SK-N-SH (cell line): ENCODE measurements around the gene POLN. TPM values are rescaled to one million over a fixed set of nuclear protein-coding genes. Genes with fewer than 3 reads are reported as not detected.

Source experiments
- CTCF ChIA-PET: fragments of 300-600, 350-600 bp; formaldehyde crosslinking; extraction: SDS; loops from one replicate; lab custom pipeline; 2021; lab: Yijun Ruan, JAX
- POLR2A ChIA-PET: fragments of 350-600 bp; sonication (Branson Sonifier 250); formaldehyde crosslinking; extraction: SDS; loops from one replicate; lab custom pipeline; 2020; ENCODE audit warnings: antibody characterized with exemption, inconsistent platforms; lab: Yijun Ruan, JAX
- DNase-seq: peaks from one replicate; pipeline ENCODE4 v3.0.0; 2012
- H2AFZ ChIP-seq: fragments of 200-600 bp; sonication (generic); 2 replicates; pipeline ENCODE4 v1.8.1; 2016; ENCODE audit warnings: antibody characterized with exemption, mild to moderate bottlenecking, low read depth
- H3F3A ChIP-seq: fragments of 200-600 bp; sonication (generic); replicated peaks from 2 replicates; pipeline ENCODE3; 2016; ENCODE audit warnings: antibody characterized with exemption, mild to moderate bottlenecking; ENCODE audit not compliant: insufficient read depth
- H3K27ac ChIP-seq, 2 experiments: fragments of 200-500 bp in 1 of 2; fragments of 200-600 bp in 1 of 2; sonication (Bioruptor generic) in 1 of 2; sonication (generic), shearing (Covaris generic) in 1 of 2; 2 replicates each; pipeline versions ENCODE4 v1.5.1 to v1.6.1; 2014 to 2016; ENCODE audit warnings: low read depth in 2 of 2, inconsistent platforms in 1 of 2, low read length in 1 of 2, mild to moderate bottlenecking in 1 of 2, mixed read lengths in 1 of 2
- H3K27me3 ChIP-seq: fragments of 200-600 bp; sonication (generic), shearing (Covaris generic); 2 replicates; pipeline ENCODE4 v1.6.1; 2016; ENCODE audit warnings: mixed run types; ENCODE audit not compliant: insufficient read depth
- H3K36me3 ChIP-seq, 2 experiments: fragments of 200-500 bp in 1 of 2; fragments of 200-600 bp in 1 of 2; sonication (Bioruptor generic) in 1 of 2; sonication (generic) in 1 of 2; replicated peaks in 1 of 2; 2 replicates each; pipeline versions ENCODE3 to v1.5.1; 2014 to 2016; ENCODE audit warnings: low read length in 1 of 2, mild to moderate bottlenecking in 1 of 2; ENCODE audit not compliant: insufficient read depth in 2 of 2, control insufficient read depth in 1 of 2
- H3K4me1 ChIP-seq, 2 experiments: fragments of 200-500 bp in 1 of 2; fragments of 200-600 bp in 1 of 2; sonication (Bioruptor generic) in 1 of 2; sonication (generic), shearing (Covaris generic) in 1 of 2; 2 replicates each; pipeline versions ENCODE4 v1.5.1 to v1.6.1; 2014 to 2016; ENCODE audit warnings: low read depth in 1 of 2, low read length in 1 of 2, mixed run types in 1 of 2; ENCODE audit not compliant: insufficient read depth in 2 of 2, control insufficient read depth in 1 of 2
- H3K4me2 ChIP-seq: fragments of 200-600 bp; sonication (generic), shearing (Covaris generic); 2 replicates; pipeline ENCODE4 v1.6.1; 2017; ENCODE audit warnings: mixed run types
- H3K4me3 ChIP-seq, 2 experiments: fragments of 200-500 bp in 1 of 2; fragments of 200-600 bp in 1 of 2; sonication (Bioruptor generic) in 1 of 2; sonication (generic), shearing (Covaris generic) in 1 of 2; 2 replicates each; pipeline versions ENCODE4 v1.5.1 to v1.8.1; 2014 to 2016; ENCODE audit warnings: low read depth in 2 of 2, inconsistent platforms in 1 of 2, low read length in 1 of 2, mild to moderate bottlenecking in 1 of 2, mixed read lengths in 1 of 2, moderate library complexity in 1 of 2
- H3K79me2 ChIP-seq: fragments of 200-600 bp; sonication (generic); 2 replicates; pipeline ENCODE4 v1.8.1; 2017; ENCODE audit warnings: mild to moderate bottlenecking; ENCODE audit not compliant: insufficient read depth
- H3K9ac ChIP-seq: fragments of 200-600 bp; sonication (generic); 2 replicates; pipeline ENCODE4 v1.6.1; 2017; ENCODE audit warnings: mixed run types
- H3K9me2 ChIP-seq: fragments of 200-600 bp; sonication (generic); 2 replicates; pipeline ENCODE4 v1.6.1; 2017; ENCODE audit warnings: mixed run types
- H3K9me3 ChIP-seq: fragments of 200-600 bp; sonication (generic); 2 replicates; pipeline ENCODE4 v1.6.1; 2017; ENCODE audit warnings: mixed run types, mild to moderate bottlenecking, moderate library complexity
- H4K20me1 ChIP-seq: fragments of 200-600 bp; sonication (generic); 2 replicates; pipeline ENCODE4 v1.6.1; 2017; ENCODE audit warnings: mild to moderate bottlenecking, mixed run types; ENCODE audit not compliant: insufficient read depth
- FOXJ3 ChIP-seq: sonication (generic); formaldehyde crosslinking; IDR thresholded peaks from 2 replicates; pipeline ENCODE4 v1.5.1; 2020; ENCODE audit warnings: mild to moderate bottlenecking, missing genetic modification reagents
- GABPA ChIP-seq: IDR thresholded peaks from 2 replicates; pipeline ENCODE4 v1.4.0; 2012; ENCODE audit warnings: low read depth, mild to moderate bottlenecking
- GATA2 ChIP-seq: sonication (generic); formaldehyde crosslinking; IDR thresholded peaks from 2 replicates; pipeline ENCODE4 v1.5.0; 2020; ENCODE audit warnings: mild to moderate bottlenecking, missing genetic modification reagents
- MAX ChIP-seq: IDR thresholded peaks from 2 replicates; pipeline ENCODE4 v1.4.0; 2012; ENCODE audit warnings: low read depth
- MEF2A ChIP-seq: IDR thresholded peaks from 2 replicates; pipeline ENCODE4 v1.4.0; 2012; ENCODE audit warnings: low read depth, borderline replicate concordance
- NFIC ChIP-seq: IDR thresholded peaks from 2 replicates; pipeline ENCODE4 v1.4.0; 2012; ENCODE audit warnings: borderline replicate concordance
- NRF1 ChIP-seq: IDR thresholded peaks from 2 replicates; pipeline ENCODE4 v1.6.1; 2012; ENCODE audit warnings: low read depth, mild to moderate bottlenecking, low read length
- POLR2AphosphoS5 ChIP-seq: IDR thresholded peaks from 2 replicates; pipeline ENCODE4 v1.6.1; 2012; ENCODE audit warnings: low read depth, low read length
- RCOR1 ChIP-seq: fragments of 150-350 bp; IDR thresholded peaks from 2 replicates; pipeline ENCODE4 v1.6.1; 2017; ENCODE audit warnings: antibody characterized with exemption, low read length
- SIN3A ChIP-seq: IDR thresholded peaks from 2 replicates; pipeline ENCODE4 v1.6.1; 2012; ENCODE audit warnings: low read depth, mild to moderate bottlenecking, low read length, moderate library complexity, borderline replicate concordance
- SMC3 ChIP-seq: IDR thresholded peaks from 2 replicates; pipeline ENCODE4 v1.6.1; 2012; ENCODE audit warnings: low read depth, low read length, improper control_type of control experiment
- USF1 ChIP-seq: IDR thresholded peaks from 2 replicates; pipeline ENCODE4 v1.4.0; 2012; ENCODE audit warnings: low read depth, borderline replicate concordance
- USF2 ChIP-seq: fragments of 150-350 bp; IDR thresholded peaks from 2 replicates; pipeline ENCODE4 v1.6.1; 2017; ENCODE audit warnings: antibody characterized with exemption, low read length, low read depth, borderline replicate concordance
- YY1 ChIP-seq: IDR thresholded peaks from 2 replicates; pipeline ENCODE4 v1.4.0; 2012; ENCODE audit warnings: low read depth, mild to moderate bottlenecking
- WGBS: methylation state at CpG from one replicate; pipeline ENCODE4 v1.1.6; 2017; ENCODE audit warnings: low lambda C conversion rate; 5-methylcytosine and 5-hydroxymethylcytosine counted together
- polyA plus RNA-seq, 3 experiments: library from polyadenylated mRNA; depleted of rRNA; stranded (reverse); fragments of >200 nt; gene quantifications; 2 replicates each; pipeline ENCODE4 v1.2.3, GENCODE V29; 2012
- TF ChIP-seq, protein P1 (sequence below): IDR thresholded peaks from 2 replicates; pipeline ENCODE4 v1.6.1; 2012; ENCODE audit warnings: mild to moderate bottlenecking, low read depth, low read length, moderate library complexity
- TF ChIP-seq, protein P2 (sequence below): IDR thresholded peaks from 2 replicates; pipeline ENCODE4 v1.4.0; 2012; ENCODE audit warnings: low read depth, borderline replicate concordance

POLN gene
- polyA plus RNA-seq, 1 of the 3 experiments (the other 2 are of a cell fraction) = 0.67 TPM

GRCh38 chr4:2092669-2093053 lies 149.3 kb downstream of the POLN start (continued):
- TF ChIP-seq RCOR1 = no peak

GRCh38 chr4:2091990-2092668 lies 149.8 kb downstream of the POLN start:
- H4K20me1 ChIP-seq = no peaks in the 10 kb centered on the region
- CTCF ChIA-PET = no interaction called here
- no peaks in the 10 kb centered on the region for H3K9me2 ChIP-seq
- H3K27ac ChIP-seq = no peak overlapping the region
- POLR2A ChIA-PET = no interaction called here
- H3K79me2 ChIP-seq = no peaks in the 10 kb centered on the region
- H3K36me3 ChIP-seq = no peaks in the 10 kb centered on the region
- no peaks in the 10 kb centered on the region for H3K4me1 ChIP-seq
- no peak overlapping the region for H3K4me2 ChIP-seq
- no peaks in the 10 kb centered on the region for H3K27me3 ChIP-seq
- no peaks in the 10 kb centered on the region for H3F3A ChIP-seq
- H3K9ac ChIP-seq = no peak overlapping the region
- no peak overlapping the region for H2AFZ ChIP-seq
- no peak overlapping the region for H3K4me3 ChIP-seq
- no peak for TF ChIP-seq YY1
- no peak for TF ChIP-seq MAX
- TF ChIP-seq RCOR1 = no peak
- no peaks in the 10 kb centered on the region for H3K9me3 ChIP-seq
- DNase-seq = no peak
- WGBS = 59% methylated on average over 8 of the region's 15 CpGs

- H3K9ac ChIP-seq = no peak overlapping the region
- no peaks in the 10 kb centered on the region for H3K9me3 ChIP-seq
- ChIA-PET POLR2A (no interaction called here), CTCF (no interaction called here)
- H3K36me3 ChIP-seq = no peaks in the 10 kb centered on the region
- 82% methylated on average over 1 of the region's 1 CpG for WGBS
- no peaks in the 10 kb centered on the region for H3F3A ChIP-seq
- no peaks in the 10 kb centered on the region for H3K27me3 ChIP-seq
- DNase-seq = no peak
- H3K4me2 ChIP-seq = no peak overlapping the region
- no peaks in the 10 kb centered on the region for H3K9me2 ChIP-seq
- no peak overlapping the region for H3K4me3 ChIP-seq
- no peak overlapping the region for H2AFZ ChIP-seq
- no peaks in the 10 kb centered on the region for H4K20me1 ChIP-seq
- no peak overlapping the region for H3K27ac ChIP-seq
- no peaks in the 10 kb centered on the region for H3K4me1 ChIP-seq
- no peaks in the 10 kb centered on the region for H3K79me2 ChIP-seq
- TF ChIP-seq SIN3A = no peak
- no peak for TF ChIP-seq GATA2 (CRISPR knock-in tag)
- TF ChIP-seq, protein P1, sequence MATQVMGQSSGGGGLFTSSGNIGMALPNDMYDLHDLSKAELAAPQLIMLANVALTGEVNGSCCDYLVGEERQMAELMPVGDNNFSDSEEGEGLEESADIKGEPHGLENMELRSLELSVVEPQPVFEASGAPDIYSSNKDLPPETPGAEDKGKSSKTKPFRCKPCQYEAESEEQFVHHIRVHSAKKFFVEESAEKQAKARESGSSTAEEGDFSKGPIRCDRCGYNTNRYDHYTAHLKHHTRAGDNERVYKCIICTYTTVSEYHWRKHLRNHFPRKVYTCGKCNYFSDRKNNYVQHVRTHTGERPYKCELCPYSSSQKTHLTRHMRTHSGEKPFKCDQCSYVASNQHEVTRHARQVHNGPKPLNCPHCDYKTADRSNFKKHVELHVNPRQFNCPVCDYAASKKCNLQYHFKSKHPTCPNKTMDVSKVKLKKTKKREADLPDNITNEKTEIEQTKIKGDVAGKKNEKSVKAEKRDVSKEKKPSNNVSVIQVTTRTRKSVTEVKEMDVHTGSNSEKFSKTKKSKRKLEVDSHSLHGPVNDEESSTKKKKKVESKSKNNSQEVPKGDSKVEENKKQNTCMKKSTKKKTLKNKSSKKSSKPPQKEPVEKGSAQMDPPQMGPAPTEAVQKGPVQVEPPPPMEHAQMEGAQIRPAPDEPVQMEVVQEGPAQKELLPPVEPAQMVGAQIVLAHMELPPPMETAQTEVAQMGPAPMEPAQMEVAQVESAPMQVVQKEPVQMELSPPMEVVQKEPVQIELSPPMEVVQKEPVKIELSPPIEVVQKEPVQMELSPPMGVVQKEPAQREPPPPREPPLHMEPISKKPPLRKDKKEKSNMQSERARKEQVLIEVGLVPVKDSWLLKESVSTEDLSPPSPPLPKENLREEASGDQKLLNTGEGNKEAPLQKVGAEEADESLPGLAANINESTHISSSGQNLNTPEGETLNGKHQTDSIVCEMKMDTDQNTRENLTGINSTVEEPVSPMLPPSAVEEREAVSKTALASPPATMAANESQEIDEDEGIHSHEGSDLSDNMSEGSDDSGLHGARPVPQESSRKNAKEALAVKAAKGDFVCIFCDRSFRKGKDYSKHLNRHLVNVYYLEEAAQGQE = no peak
- TF ChIP-seq USF1 = no peak
- TF ChIP-seq FOXJ3 = no peak
- no peak for TF ChIP-seq SMC3
- TF ChIP-seq MEF2A = no peak
- TF ChIP-seq GABPA = no peak
- TF ChIP-seq NRF1 = no peak
- TF ChIP-seq RCOR1 = no peak
- TF ChIP-seq POLR2AphosphoS5 = no peak
- TF ChIP-seq NFIC = no peak
- TF ChIP-seq USF2 = no peak
- TF ChIP-seq, protein P2, sequence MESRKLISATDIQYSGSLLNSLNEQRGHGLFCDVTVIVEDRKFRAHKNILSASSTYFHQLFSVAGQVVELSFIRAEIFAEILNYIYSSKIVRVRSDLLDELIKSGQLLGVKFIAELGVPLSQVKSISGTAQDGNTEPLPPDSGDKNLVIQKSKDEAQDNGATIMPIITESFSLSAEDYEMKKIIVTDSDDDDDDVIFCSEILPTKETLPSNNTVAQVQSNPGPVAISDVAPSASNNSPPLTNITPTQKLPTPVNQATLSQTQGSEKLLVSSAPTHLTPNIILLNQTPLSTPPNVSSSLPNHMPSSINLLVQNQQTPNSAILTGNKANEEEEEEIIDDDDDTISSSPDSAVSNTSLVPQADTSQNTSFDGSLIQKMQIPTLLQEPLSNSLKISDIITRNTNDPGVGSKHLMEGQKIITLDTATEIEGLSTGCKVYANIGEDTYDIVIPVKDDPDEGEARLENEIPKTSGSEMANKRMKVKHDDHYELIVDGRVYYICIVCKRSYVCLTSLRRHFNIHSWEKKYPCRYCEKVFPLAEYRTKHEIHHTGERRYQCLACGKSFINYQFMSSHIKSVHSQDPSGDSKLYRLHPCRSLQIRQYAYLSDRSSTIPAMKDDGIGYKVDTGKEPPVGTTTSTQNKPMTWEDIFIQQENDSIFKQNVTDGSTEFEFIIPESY = no peak
- no peak for TF ChIP-seq MAX
- TF ChIP-seq, all 33 proteins: peak for 0
Measured at GRCh38 chr4:2090642-2091041, 151.3 kb downstream of the POLN start.
